ENCODE data around the gene HNRNPA1. TPM values are rescaled to one million over a fixed set of nuclear protein-coding genes. Genes with fewer than 3 reads are reported as not detected.
A peak's percentile ranks its signal among the peaks of the same experiment; 100 is the strongest.

Gene HNRNPA1
- total and polyA plus RNA-seq, 2 donors (not counting 1 experiment from before 2014, with no cell fraction given): 631 to 1,040 TPM

GRCh38 chr12:54298904-54299303, 18.4 kb downstream of the HNRNPA1 start:
- TF ChIP-seq CTCF (IDR thresholded peaks at IDR 0.05) (no peak), EZH2 (IDR thresholded peaks at IDR 0.05; ENCODE audit: borderline replicate concordance, insufficient read depth, low read depth, low read length, poor library complexity, severe bottlenecking) (no peak)
- no peak overlapping the region for H3K9ac ChIP-seq (ENCODE audit: low read length)
- DNase-seq: no peak
- H3K27ac Mint-ChIP-seq: no peak overlapping the region
- no peaks in the 10 kb centered on the region for H3K9me3 Mint-ChIP-seq (ENCODE audit: insufficient read depth)
- peaks cover 35% of the 10 kb centered on the region for H3K4me1 Mint-ChIP-seq
- no peak overlapping the region for H3K27ac ChIP-seq (ENCODE audit: low read length in 2 of 2)
- peaks cover 0 to 44% (median 30%) of the 10 kb centered on the region in 4 experiments for H3K27me3 ChIP-seq (replicated peaks in 1 of 4; ENCODE audit: control extremely low read depth in 1 of 4, control insufficient read depth in 3 of 4, insufficient read depth in 4 of 4, low read length in 3 of 4)
- no peaks in the 10 kb centered on the region for H3K79me2 ChIP-seq (ENCODE audit: control insufficient read depth, insufficient read depth, low read length)
- H3K4me2 ChIP-seq (replicated peaks; ENCODE audit: low read depth, low read length, poor library complexity, severe bottlenecking): no peak overlapping the region
- no peak overlapping the region for H3K4me3 Mint-ChIP-seq
- intact Hi-C loops (cut with micrococcal nuclease): no loop called here
- ChIA-PET CTCF (interaction anchor here (1.0 to 3.2 kb wide), 6 partner anchors 9 to 43 kb away, joined by 3 to 17 read pairs (median 4); partner anchors contain the start of gene COPZ1), POLR2A (interaction anchor here (0.7 to 1.7 kb wide), 2 partner anchors 19 to 23 kb away, joined by 5 to 6 read pairs; partner anchors contain the start of gene CBX5)
- no peak for ATAC-seq (ENCODE audit: low read depth)
- peaks cover 0 to 5% (median 0%) of the 10 kb centered on the region in 3 donors for H3K9me3 ChIP-seq (ENCODE audit: control extremely low read depth in 1 of 3, control insufficient read depth in 2 of 3, insufficient read depth in 1 of 3, low read length in 2 of 3)
- peak overlapping the region in 1 of 5 experiments; percentile 58 for H3K4me3 ChIP-seq (ENCODE audit: control extremely low read depth in 1 of 5, extremely low read depth in 1 of 5, insufficient read depth in 1 of 5, low read depth in 2 of 5, low read length in 4 of 5)
- peaks cover 50% of the 10 kb centered on the region for H3K27me3 Mint-ChIP-seq
- 56% methylated on average over 1 of the region's 5 CpGs for WGBS (ENCODE audit: insufficient coverage)
- no peak overlapping the region for H2AFZ ChIP-seq (ENCODE audit: insufficient read depth, low read depth, low read length, poor library complexity, severe bottlenecking)
- H4K20me1 ChIP-seq (ENCODE audit: control insufficient read depth, insufficient read depth, low read length, poor library complexity, severe bottlenecking): no peaks in the 10 kb centered on the region
- H3K4me1 ChIP-seq (ENCODE audit: control insufficient read depth in 2 of 2, insufficient read depth in 2 of 2, low read length in 2 of 2): peaks cover 31 to 37% of the 10 kb centered on the region in 2 donors
- H3K36me3 ChIP-seq (replicated peaks in 1 of 2; ENCODE audit: control extremely low read depth in 1 of 2, control insufficient read depth in 1 of 2, extremely low read depth in 1 of 2, insufficient read depth in 2 of 2, low read length in 1 of 2): no peaks in the 10 kb centered on the region

GRCh38 chr12:54299515-54300224, 19.1 kb downstream of the HNRNPA1 start:
- Mint-ChIP-seq H3K4me3 (no peak overlapping the region), H3K4me1 (peaks cover 43% of the 10 kb centered on the region), H3K27ac (no peak overlapping the region), H3K27me3 (peaks cover 55% of the 10 kb centered on the region), H3K9me3 (ENCODE audit: insufficient read depth) (no peaks in the 10 kb centered on the region)
- ChIA-PET POLR2A (interaction anchor here (0.7 to 1.7 kb wide), 2 partner anchors 20 to 23 kb away, joined by 5 to 6 read pairs; partner anchors contain the start of gene CBX5), CTCF (interaction anchor here (1.0 to 3.2 kb wide), 8 partner anchors 8 to 69 kb away, joined by 3 to 17 read pairs (median 6); partner anchors contain the start of gene COPZ1)
- Histone ChIP-seq H3K79me2 (ENCODE audit: control insufficient read depth, insufficient read depth, low read length) (no peaks in the 10 kb centered on the region), H3K9me3 (ENCODE audit: control extremely low read depth in 1 of 3, control insufficient read depth in 2 of 3, insufficient read depth in 1 of 3, low read length in 2 of 3) (peaks cover 0 to 5% (median 0%) of the 10 kb centered on the region in 3 donors), H3K36me3 (replicated peaks in 1 of 2; ENCODE audit: control extremely low read depth in 1 of 2, control insufficient read depth in 1 of 2, extremely low read depth in 1 of 2, insufficient read depth in 2 of 2, low read length in 1 of 2) (no peaks in the 10 kb centered on the region), H2AFZ (ENCODE audit: insufficient read depth, low read depth, low read length, poor library complexity, severe bottlenecking) (no peak overlapping the region), H3K27me3 (replicated peaks in 1 of 4; ENCODE audit: control extremely low read depth in 1 of 4, control insufficient read depth in 3 of 4, insufficient read depth in 4 of 4, low read length in 3 of 4) (peaks cover 0 to 45% (median 30%) of the 10 kb centered on the region in 4 experiments), H3K4me2 (replicated peaks; ENCODE audit: low read depth, low read length, poor library complexity, severe bottlenecking) (no peak overlapping the region), H3K4me3 (ENCODE audit: control extremely low read depth in 1 of 5, extremely low read depth in 1 of 5, insufficient read depth in 1 of 5, low read depth in 2 of 5, low read length in 4 of 5) (peak overlapping the region in 1 of 5 experiments; percentile 58), H3K4me1 (ENCODE audit: control insufficient read depth in 2 of 2, insufficient read depth in 2 of 2, low read length in 2 of 2) (peaks cover 39 to 44% of the 10 kb centered on the region in 2 donors), H3K27ac (ENCODE audit: low read length in 2 of 2) (no peak overlapping the region), H4K20me1 (ENCODE audit: control insufficient read depth, insufficient read depth, low read length, poor library complexity, severe bottlenecking) (no peaks in the 10 kb centered on the region), H3K9ac (ENCODE audit: low read length) (no peak overlapping the region)
- intact Hi-C loops (cut with micrococcal nuclease): no loop called here
- no peak for TF ChIP-seq EZH2 (IDR thresholded peaks at IDR 0.05; ENCODE audit: borderline replicate concordance, insufficient read depth, low read depth, low read length, poor library complexity, severe bottlenecking)
- no peak for TF ChIP-seq CTCF (IDR thresholded peaks at IDR 0.05)
- DNase-seq (no peak), ATAC-seq (ENCODE audit: low read depth) (no peak)
- WGBS (ENCODE audit: insufficient coverage): 0% methylated on average over 3 of the region's 8 CpGs
